Progenitor cell of endocrine pancreas (in vitro differentiated cells): ENCODE measurements around the gene NOS1AP. TPM values are rescaled to one million over a fixed set of nuclear protein-coding genes. Genes with fewer than 3 reads are reported as not detected.

Experiments
- DNase-seq: peaks from one replicate; pipeline ENCODE4 v3.0.0; 2021; ENCODE audit warnings: low spot score; ENCODE audit not compliant: unreplicated experiment
- H3K27ac Mint-ChIP-seq: 2 replicates; pipeline ENCODE4 v1.8.0; 2021; ENCODE audit warnings: mild to moderate bottlenecking, moderate library complexity, mixed read lengths
- H3K27me3 Mint-ChIP-seq: 2 replicates; pipeline ENCODE4 v1.8.0; 2021; ENCODE audit warnings: mixed read lengths
- H3K36me3 Mint-ChIP-seq: 2 replicates; pipeline ENCODE4 v1.8.0; 2022; ENCODE audit warnings: mixed read lengths; ENCODE audit not compliant: insufficient read depth
- H3K4me1 Mint-ChIP-seq: 2 replicates; pipeline ENCODE4 v1.8.0; 2021; ENCODE audit warnings: low read depth, mixed read lengths
- H3K4me3 Mint-ChIP-seq: 2 replicates; pipeline ENCODE4 v1.8.0; 2021; ENCODE audit warnings: low read depth, mild to moderate bottlenecking, moderate library complexity, mixed read lengths
- H3K9me3 Mint-ChIP-seq: 2 replicates; pipeline ENCODE4 v1.8.0; 2021; ENCODE audit warnings: low read depth, mixed read lengths
- CTCF ChIP-seq: fragments of 200-600 bp; sonication (generic); IDR thresholded peaks from one replicate; pipeline ENCODE4 v1.5.0; 2021; ENCODE audit warnings: antibody characterized with exemption, mild to moderate bottlenecking; ENCODE audit not compliant: unreplicated experiment
- total RNA-seq: library from RNA; stranded (reverse); gene quantifications from 2 replicates; pipeline ENCODE4 v1.2.1, GENCODE V29; 2021

Gene NOS1AP
- total RNA-seq, 1 donor from 2014 or later = 5.6 TPM

- no peak for TF ChIP-seq CTCF
- no peak overlapping the region for H3K27ac Mint-ChIP-seq
- DNase-seq = no peak
- no peaks in the 10 kb centered on the region for H3K9me3 Mint-ChIP-seq
- H3K27me3 Mint-ChIP-seq = no peaks in the 10 kb centered on the region
- H3K4me1 Mint-ChIP-seq = no peaks in the 10 kb centered on the region
- H3K4me3 Mint-ChIP-seq = no peak overlapping the region
- no peaks in the 10 kb centered on the region for H3K36me3 Mint-ChIP-seq
Observed at GRCh38 chr1:162364498-162364897, 295.0 kb downstream of the NOS1AP start.

GRCh38 chr1:162365284-162366020 lies 296.0 kb downstream of the NOS1AP start:
- Mint-ChIP-seq H3K27me3 (no peaks in the 10 kb centered on the region), H3K4me3 (no peak overlapping the region), H3K9me3 (no peaks in the 10 kb centered on the region), H3K4me1 (no peaks in the 10 kb centered on the region), H3K36me3 (no peaks in the 10 kb centered on the region), H3K27ac (no peak overlapping the region)
- no peak for TF ChIP-seq CTCF
- DNase-seq = no peak

- DNase-seq = no peak
- H3K27me3 Mint-ChIP-seq = no peaks in the 10 kb centered on the region
- no peak overlapping the region for H3K4me3 Mint-ChIP-seq
- H3K4me1 Mint-ChIP-seq = no peaks in the 10 kb centered on the region
- TF ChIP-seq CTCF = no peak
- H3K27ac Mint-ChIP-seq = no peak overlapping the region
- no peaks in the 10 kb centered on the region for H3K9me3 Mint-ChIP-seq
- H3K36me3 Mint-ChIP-seq = no peaks in the 10 kb centered on the region
Observed at GRCh38 chr1:162366149-162366548, 296.7 kb downstream of the NOS1AP start.

GRCh38 chr1:162366671-162367070 lies 297.2 kb downstream of the NOS1AP start:
- no peak for TF ChIP-seq CTCF
- Mint-ChIP-seq H3K9me3 (no peaks in the 10 kb centered on the region), H3K27me3 (no peaks in the 10 kb centered on the region), H3K4me3 (no peak overlapping the region), H3K27ac (no peak overlapping the region), H3K36me3 (no peaks in the 10 kb centered on the region), H3K4me1 (no peaks in the 10 kb centered on the region)
- DNase-seq = no peak

GRCh38 chr1:162367073-162367472 lies 297.6 kb downstream of the NOS1AP start:
- no peak overlapping the region for H3K4me3 Mint-ChIP-seq
- H3K27ac Mint-ChIP-seq = no peak overlapping the region
- no peak for DNase-seq
- no peak for TF ChIP-seq CTCF
- no peaks in the 10 kb centered on the region for H3K4me1 Mint-ChIP-seq
- no peaks in the 10 kb centered on the region for H3K27me3 Mint-ChIP-seq
- H3K9me3 Mint-ChIP-seq = no peaks in the 10 kb centered on the region
- no peaks in the 10 kb centered on the region for H3K36me3 Mint-ChIP-seq
